Upper lobe of left lung (tissue), 6 donors: ENCODE data around the gene ASGR1. TPM values are rescaled to one million over a fixed set of nuclear protein-coding genes. Genes with fewer than 3 reads are reported as not detected.

Experiments used
- ATAC-seq, 2 donors: fragments of 200-7000 bp; cut with Tn5 transposase; one replicate each; pipeline ENCODE4 v1.9.1; 2022; ENCODE audit warnings: mild to moderate bottlenecking in 2 of 2, moderate library complexity in 2 of 2; ENCODE audit not compliant: low FRiP score in 2 of 2
- DNase-seq, 2 donors: peaks; one replicate each; pipeline ENCODE4 v3.0.0-alpha.2; 2019 to 2020
- H3K27ac ChIP-seq, 4 donors: fragments of 200-600 bp; sonication (generic); one replicate each; pipeline ENCODE4 v1.5.1; 2016 to 2019
- H3K27me3 ChIP-seq, 4 donors: fragments of 200-600 bp; sonication (generic); one replicate each; pipeline ENCODE4 v1.5.1; 2017 to 2019
- H3K36me3 ChIP-seq, 4 donors: fragments of 200-600 bp; sonication (generic); one replicate each; pipeline ENCODE4 v1.5.1; 2016 to 2019
- H3K4me1 ChIP-seq, 4 donors: fragments of 200-600 bp; sonication (generic); one replicate each; pipeline ENCODE4 v1.5.1; 2018 to 2019
- H3K4me3 ChIP-seq, 4 donors: fragments of 200-600 bp; sonication (generic); one replicate each; pipeline ENCODE4 v1.5.1; 2017 to 2019; ENCODE audit warnings: mild to moderate bottlenecking in 2 of 4, moderate library complexity in 1 of 4
- H3K9me3 ChIP-seq, 4 donors: fragments of 200-600 bp; sonication (generic); one replicate each; pipeline ENCODE4 v1.5.1; 2018 to 2019
- EP300 ChIP-seq, 4 donors: sonication (generic); formaldehyde crosslinking; IDR thresholded peaks; one replicate each; pipeline ENCODE4 v1.5.1; 2017; ENCODE audit warnings: antibody characterized with exemption in 4 of 4, control low read depth in 2 of 4
- POLR2A ChIP-seq, 4 donors: fragments of 450-650 bp; IDR thresholded peaks; one replicate each; pipeline ENCODE4 v1.5.1; 2016 to 2017; ENCODE audit warnings: antibody characterized with exemption in 4 of 4, mild to moderate bottlenecking in 2 of 4
- POLR2AphosphoS5 ChIP-seq, 2 donors: sonication (generic); formaldehyde crosslinking; IDR thresholded peaks; one replicate each; pipeline ENCODE4 v1.5.1; 2017; ENCODE audit warnings: antibody characterized with exemption in 2 of 2
- WGBS, 2 donors: methylation state at CpG; one replicate each; pipeline ENCODE4 v1.1.5; 2017 to 2018; 5-methylcytosine and 5-hydroxymethylcytosine counted together
- total RNA-seq, 6 donors: library from RNA; depleted of rRNA in 4 of 6; stranded (reverse); fragments of >200 nt in 4 of 6; gene quantifications; one replicate each; pipeline versions ENCODE4 v1.1.0 to v1.2.1, GENCODE V29; 2016 to 2021
- TF ChIP-seq, protein P1 (sequence below), 6 experiments: fragments of 450-650 bp in 4 of 6; fragments of 200-600 bp in 2 of 6; sonication (generic) in 2 of 6; IDR thresholded peaks; one replicate each; pipeline ENCODE4 v1.5.1; 2016 to 2019; ENCODE audit warnings: antibody characterized with exemption in 6 of 6
- donor health status: DM: no; HTN: no; CAD: no; lungs with moderate emphysema.
- donor health status: DM: no; HTN: yes; CAD: no; lungs with severe emphysema.

ASGR1 gene
- total RNA-seq, 6 donors from 2014 or later: 1.1 to 11.5 (median 6.8) TPM; not detected in 1

DNA sequence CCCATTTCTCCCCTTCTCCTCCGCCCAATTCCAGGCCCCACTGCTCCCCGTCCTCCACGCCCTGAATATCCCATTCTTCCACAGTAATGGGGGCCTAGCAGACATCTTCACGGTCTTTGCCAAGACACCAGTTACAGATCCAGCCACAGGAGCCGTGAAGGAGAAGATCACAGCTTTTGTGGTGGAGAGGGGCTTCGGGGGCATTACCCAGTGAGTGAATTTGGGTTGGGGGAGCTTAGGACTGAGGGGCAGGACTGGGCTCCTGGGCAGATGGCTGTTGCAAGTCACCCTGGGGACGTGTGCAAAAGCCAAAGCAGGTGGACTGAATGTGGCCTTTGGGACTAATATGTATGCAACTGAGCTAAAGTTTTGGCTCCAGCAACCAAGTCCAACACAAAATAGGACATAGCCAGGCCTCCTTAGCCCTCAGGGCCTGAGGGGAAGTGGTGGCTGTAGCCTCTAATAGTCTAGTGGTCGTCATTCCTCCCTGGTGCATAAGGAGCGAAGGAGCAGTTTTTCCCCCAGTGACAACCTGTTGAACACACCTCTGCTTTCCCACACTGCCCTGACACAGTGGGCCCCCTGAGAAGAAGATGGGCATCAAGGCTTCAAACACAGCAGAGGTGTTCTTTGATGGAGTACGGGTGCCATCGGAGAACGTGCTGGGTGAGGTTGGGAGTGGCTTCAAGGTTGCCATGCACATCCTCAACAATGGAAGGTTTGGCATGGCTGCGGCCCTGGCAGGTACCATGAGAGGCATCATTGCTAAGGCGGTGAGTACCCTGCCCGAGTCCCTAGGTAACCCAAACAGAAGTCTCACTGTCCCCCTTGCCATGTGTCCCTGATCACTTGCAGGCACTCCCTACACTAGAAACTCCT is 43.2 kb upstream of the ASGR1 start:
- DNase-seq: no peak
- peaks cover 11 to 64% (median 60%) of the 10 kb centered on the region in 4 donors for H3K36me3 ChIP-seq
- peaks cover 30 to 45% (median 35%) of the 10 kb centered on the region in 4 donors for H3K4me1 ChIP-seq
- H3K27me3 ChIP-seq: no peaks in the 10 kb centered on the region
- ATAC-seq: no peak
- H3K27ac ChIP-seq: peak overlapping the region in 2 of 4 donors; percentile 99 to 100
- TF ChIP-seq POLR2AphosphoS5 (IDR thresholded peaks at IDR 0.05) (no peak), EP300 (IDR thresholded peaks at IDR 0.05) (no peak), POLR2A (IDR thresholded peaks at IDR 0.05) (no peak)
- TF ChIP-seq, protein P1, sequence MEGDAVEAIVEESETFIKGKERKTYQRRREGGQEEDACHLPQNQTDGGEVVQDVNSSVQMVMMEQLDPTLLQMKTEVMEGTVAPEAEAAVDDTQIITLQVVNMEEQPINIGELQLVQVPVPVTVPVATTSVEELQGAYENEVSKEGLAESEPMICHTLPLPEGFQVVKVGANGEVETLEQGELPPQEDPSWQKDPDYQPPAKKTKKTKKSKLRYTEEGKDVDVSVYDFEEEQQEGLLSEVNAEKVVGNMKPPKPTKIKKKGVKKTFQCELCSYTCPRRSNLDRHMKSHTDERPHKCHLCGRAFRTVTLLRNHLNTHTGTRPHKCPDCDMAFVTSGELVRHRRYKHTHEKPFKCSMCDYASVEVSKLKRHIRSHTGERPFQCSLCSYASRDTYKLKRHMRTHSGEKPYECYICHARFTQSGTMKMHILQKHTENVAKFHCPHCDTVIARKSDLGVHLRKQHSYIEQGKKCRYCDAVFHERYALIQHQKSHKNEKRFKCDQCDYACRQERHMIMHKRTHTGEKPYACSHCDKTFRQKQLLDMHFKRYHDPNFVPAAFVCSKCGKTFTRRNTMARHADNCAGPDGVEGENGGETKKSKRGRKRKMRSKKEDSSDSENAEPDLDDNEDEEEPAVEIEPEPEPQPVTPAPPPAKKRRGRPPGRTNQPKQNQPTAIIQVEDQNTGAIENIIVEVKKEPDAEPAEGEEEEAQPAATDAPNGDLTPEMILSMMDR (IDR thresholded peaks at IDR 0.05): no peak
- H3K4me3 ChIP-seq: no peak overlapping the region
- 87 to 95% methylated on average over 12 to 15 of the region's 15 CpGs for WGBS, 2 donors
- H3K9me3 ChIP-seq: no peaks in the 10 kb centered on the region

DNA sequence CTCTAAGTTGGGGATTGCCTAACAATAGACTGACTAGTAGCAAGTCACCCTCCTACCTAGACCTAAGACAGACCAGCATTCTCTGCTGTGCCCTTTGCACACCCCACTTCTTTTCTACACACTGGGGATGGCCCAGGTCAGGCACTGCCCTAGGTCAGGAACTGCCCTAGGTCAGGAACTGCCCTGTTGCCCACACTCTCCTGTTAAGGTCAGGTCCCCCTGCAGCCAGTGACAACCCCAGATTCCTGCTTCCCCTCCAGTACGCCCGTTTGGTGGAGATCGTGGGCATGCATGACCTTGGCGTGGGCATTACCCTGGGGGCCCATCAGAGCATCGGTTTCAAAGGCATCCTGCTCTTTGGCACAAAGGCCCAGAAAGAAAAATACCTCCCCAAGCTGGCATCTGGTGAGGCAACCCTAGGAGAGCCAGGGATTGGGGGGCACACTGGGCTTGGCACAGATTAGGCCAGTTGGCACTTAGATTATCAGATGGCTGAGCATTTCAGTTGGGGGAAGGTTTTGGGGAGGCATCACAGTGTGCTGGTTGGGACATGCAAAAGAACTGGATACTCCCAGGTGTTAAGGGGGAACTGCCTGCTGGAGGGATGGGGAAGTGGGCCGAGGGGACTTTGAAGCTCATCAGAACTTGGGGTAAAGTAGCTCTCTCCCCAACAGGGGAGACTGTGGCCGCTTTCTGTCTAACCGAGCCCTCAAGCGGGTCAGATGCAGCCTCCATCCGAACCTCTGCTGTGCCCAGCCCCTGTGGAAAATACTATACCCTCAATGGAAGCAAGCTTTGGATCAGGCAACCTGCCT is 42.3 kb upstream of the ASGR1 start:
- no peak for ATAC-seq
- Histone ChIP-seq H3K4me3 (peak overlapping the region in 1 of 4 donors; percentile 93), H3K9me3 (no peaks in the 10 kb centered on the region), H3K27me3 (no peaks in the 10 kb centered on the region), H3K36me3 (peaks cover 11 to 56% (median 51%) of the 10 kb centered on the region in 4 donors), H3K4me1 (peaks cover 36 to 53% (median 41%) of the 10 kb centered on the region in 4 donors), H3K27ac (peak overlapping the region; percentile 95 to 100 (median 97))
- no peak for DNase-seq
- 83 to 86% methylated on average over 10 of the region's 10 CpGs for WGBS, 2 donors
- no peak for TF ChIP-seq EP300 (IDR thresholded peaks at IDR 0.05)
- TF ChIP-seq, protein P1 (IDR thresholded peaks at IDR 0.05): no peak
- no peak for TF ChIP-seq POLR2A (IDR thresholded peaks at IDR 0.05)
- no peak for TF ChIP-seq POLR2AphosphoS5 (IDR thresholded peaks at IDR 0.05)

DNA sequence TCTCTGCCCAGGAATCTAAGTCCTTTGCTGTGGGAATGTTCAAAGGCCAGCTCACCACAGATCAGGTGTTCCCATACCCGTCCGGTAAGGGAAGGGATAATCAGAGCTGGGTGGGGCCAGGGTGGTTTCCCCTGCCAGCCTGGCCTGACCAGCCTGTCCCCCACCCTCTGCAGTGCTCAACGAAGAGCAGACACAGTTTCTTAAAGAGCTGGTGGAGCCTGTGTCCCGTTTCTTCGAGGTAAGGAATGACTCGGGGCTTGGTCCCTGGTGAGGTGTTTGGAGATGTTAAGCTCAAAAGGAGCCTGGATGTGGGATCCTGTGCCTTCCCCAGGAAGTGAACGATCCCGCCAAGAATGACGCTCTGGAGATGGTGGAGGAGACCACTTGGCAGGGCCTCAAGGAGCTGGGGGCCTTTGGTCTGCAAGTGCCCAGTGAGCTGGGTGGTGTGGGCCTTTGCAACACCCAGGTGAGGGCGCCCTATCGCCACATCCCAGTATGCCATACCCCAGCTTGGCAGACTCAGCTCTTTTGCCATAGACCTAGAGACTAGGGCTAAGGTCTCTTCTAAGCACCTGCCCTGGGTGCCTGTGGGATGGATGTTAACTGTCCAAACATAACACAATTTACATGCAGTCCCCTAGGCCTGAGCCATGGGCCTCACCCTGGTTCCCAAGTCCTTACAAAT is 41.6 kb upstream of the ASGR1 start:
- Histone ChIP-seq H3K27me3 (no peaks in the 10 kb centered on the region), H3K4me3 (peak overlapping the region; percentile 93 to 100 (median 97)), H3K36me3 (peaks cover 11 to 48% (median 44%) of the 10 kb centered on the region in 4 donors), H3K4me1 (peaks cover 44 to 60% (median 48%) of the 10 kb centered on the region in 4 donors), H3K9me3 (no peaks in the 10 kb centered on the region), H3K27ac (peak overlapping the region; percentile 95 to 100 (median 97))
- ATAC-seq (peak in 1 of 2 donors; percentile 57), DNase-seq (peak in 1 of 2 donors; percentile 79)
- WGBS, 2 donors: 16 to 28% methylated on average over 6 to 11 of the region's 11 CpGs
- no peak for TF ChIP-seq POLR2AphosphoS5 (IDR thresholded peaks at IDR 0.05)
- TF ChIP-seq, protein P1 (IDR thresholded peaks at IDR 0.05): peak; percentile 14 to 63 (median 34)
- peak in 1 of 4 donors; percentile 44 for TF ChIP-seq EP300 (IDR thresholded peaks at IDR 0.05)
- no peak for TF ChIP-seq POLR2A (IDR thresholded peaks at IDR 0.05)

- Histone ChIP-seq H3K4me1 (peaks cover 51 to 67% (median 55%) of the 10 kb centered on the region in 4 donors), H3K9me3 (no peaks in the 10 kb centered on the region), H3K27me3 (no peaks in the 10 kb centered on the region), H3K27ac (peak within 1 kb of the TSS; percentile 95 to 100 (median 97)), H3K36me3 (peaks cover 8 to 41% (median 36%) of the 10 kb centered on the region in 4 donors), H3K4me3 (peak within 1 kb of the TSS; percentile 93 to 100 (median 97))
- TF ChIP-seq POLR2A (IDR thresholded peaks at IDR 0.05): peak in 3 of 4 donors; percentile 70 to 95 (median 79)
- peak in 1 of 4 donors; percentile 38 for TF ChIP-seq EP300 (IDR thresholded peaks at IDR 0.05)
- TF ChIP-seq POLR2AphosphoS5 (IDR thresholded peaks at IDR 0.05): peak; percentile 91 to 97
- TF ChIP-seq, protein P1 (IDR thresholded peaks at IDR 0.05): no peak
- DNase-seq (peak; percentile 96), ATAC-seq (peak; percentile 89 to 95)
- 0% methylated on average over 9 to 26 of the region's 63 CpGs for WGBS, 2 donors
These were observed 40.8 kb upstream of the ASGR1 start, which contains the start of the genes ACADVL and DLG4 for GRCh38 chr17:7219812-7220592. Gene ACADVL (plus strand): TSS chr17:7219938. CDS start chr17:7219985, 47 bp downstream. Gene DLG4 (minus strand): TSS chr17:7219836.
